Loucy (cell line): Measurements from ENCODE around the gene CHST14.
A peak's percentile ranks its signal among the peaks of the same experiment; 100 is the strongest.

Experiments
- H2AFZ ChIP-seq: fragments of 200-600 bp; sonication (generic); 2 replicates; pipeline ENCODE4 v1.6.0; 2016; ENCODE audit warnings: antibody characterized with exemption, mild to moderate bottlenecking, low read length, moderate library complexity
- H3F3A ChIP-seq: fragments of 200-600 bp; 2 replicates; pipeline ENCODE4 v1.6.0; 2016; ENCODE audit warnings: antibody characterized with exemption, low read depth, mild to moderate bottlenecking
- H3K27me3 ChIP-seq: fragments of 200-600 bp; sonication (generic); 2 replicates; pipeline ENCODE4 v1.6.1; 2014; ENCODE audit warnings: low read length, mild to moderate bottlenecking; ENCODE audit not compliant: insufficient read depth, poor library complexity, severe bottlenecking
- H3K36me3 ChIP-seq: fragments of 200-600 bp; sonication (generic); 2 replicates; pipeline ENCODE4 v1.6.1; 2016; ENCODE audit warnings: low read length; ENCODE audit not compliant: insufficient read depth
- H3K4me1 ChIP-seq: fragments of 200-600 bp; sonication (generic); 2 replicates; pipeline ENCODE4 v1.5.1; 2014; ENCODE audit warnings: low read length, mild to moderate bottlenecking; ENCODE audit not compliant: insufficient read depth, poor library complexity, severe bottlenecking
- H3K4me2 ChIP-seq: fragments of 200-600 bp; sonication (generic); 2 replicates; pipeline ENCODE4 v1.6.0; 2014; ENCODE audit warnings: antibody characterized with exemption, low read length, low read depth, mild to moderate bottlenecking; ENCODE audit not compliant: poor library complexity, severe bottlenecking
- H3K4me3 ChIP-seq: fragments of 200-600 bp; sonication (generic); 2 replicates; pipeline ENCODE4 v1.5.1; 2014; ENCODE audit warnings: low read length, mild to moderate bottlenecking, mixed read lengths; ENCODE audit not compliant: poor library complexity, severe bottlenecking
- H3K79me2 ChIP-seq: fragments of 200-600 bp; sonication (generic); 2 replicates; pipeline ENCODE4 v1.6.1; 2014; ENCODE audit warnings: low read length; ENCODE audit not compliant: insufficient read depth
- H3K9ac ChIP-seq: fragments of 200-600 bp; sonication (generic); 2 replicates; pipeline ENCODE4 v1.6.0; 2014; ENCODE audit warnings: mild to moderate bottlenecking, low read depth, low read length, moderate library complexity; ENCODE audit not compliant: poor library complexity, severe bottlenecking
- H3K9me2 ChIP-seq: fragments of 200-600 bp; sonication (generic); replicated peaks from 2 replicates; pipeline ENCODE4 v1.6.1; 2016; ENCODE audit warnings: low read depth, low read length, mixed read lengths
- H3K9me3 ChIP-seq: fragments of 200-600 bp; sonication (generic); 2 replicates; pipeline ENCODE4 v1.6.1; 2014; ENCODE audit warnings: mild to moderate bottlenecking, antibody characterized with exemption, low read length, low read depth; ENCODE audit not compliant: insufficient read depth
- H4K20me1 ChIP-seq: fragments of 200-600 bp; sonication (generic); 2 replicates; pipeline ENCODE4 v1.6.0; 2014; ENCODE audit warnings: antibody characterized with exemption, low read length, mild to moderate bottlenecking; ENCODE audit not compliant: insufficient read depth, poor library complexity, severe bottlenecking
- CTCF ChIP-seq: fragments of 200-600 bp; sonication (generic); conservative IDR thresholded peaks from 2 replicates; pipeline ENCODE4 v1.5.1; 2014; ENCODE audit warnings: mild to moderate bottlenecking, antibody characterized with exemption, low read length
- EZH2phosphoT487 ChIP-seq: fragments of 200-600 bp; IDR thresholded peaks from 2 replicates; pipeline ENCODE4 v1.6.1; 2018; ENCODE audit warnings: antibody characterized with exemption, mild to moderate bottlenecking, moderate library complexity, borderline replicate concordance

CHST14 gene

GRCh38 chr15:40508216-40508615 is 37.4 kb downstream of the CHST14 start:
- no peak overlapping the region for H3K9ac ChIP-seq
- H3K4me3 ChIP-seq: no peak overlapping the region
- H3K9me2 ChIP-seq: no peaks in the 10 kb centered on the region
- no peaks in the 10 kb centered on the region for H4K20me1 ChIP-seq
- H3K4me1 ChIP-seq: peaks cover 6% of the 10 kb centered on the region
- no peaks in the 10 kb centered on the region for H3K27me3 ChIP-seq
- H3K36me3 ChIP-seq: no peaks in the 10 kb centered on the region
- no peak overlapping the region for H3K4me2 ChIP-seq
- no peaks in the 10 kb centered on the region for H3K9me3 ChIP-seq
- H2AFZ ChIP-seq: no peak overlapping the region
- H3K79me2 ChIP-seq: no peaks in the 10 kb centered on the region
- no peak for TF ChIP-seq CTCF
- no peak for TF ChIP-seq EZH2phosphoT487
- no peaks in the 10 kb centered on the region for H3F3A ChIP-seq

DNA sequence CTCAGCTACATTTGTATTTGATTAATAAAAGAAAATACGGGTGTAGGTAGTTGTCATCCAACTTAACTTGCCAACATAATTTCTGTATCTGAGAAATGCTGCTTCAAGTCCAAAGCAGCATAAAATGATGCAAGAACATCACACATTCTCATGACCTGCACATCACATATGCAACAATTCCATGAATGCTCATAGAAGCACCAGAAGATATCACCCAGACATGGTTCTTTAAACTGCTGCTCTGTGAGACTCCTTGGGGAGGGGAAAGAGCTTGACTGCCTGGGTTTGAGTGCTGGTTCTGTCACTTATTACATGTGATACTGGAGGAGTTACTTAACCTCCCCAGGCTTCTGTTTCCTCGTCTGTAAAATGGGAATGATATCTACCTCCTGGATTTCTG is 39.4 kb downstream of the CHST14 start:
- H3K9ac ChIP-seq: no peak overlapping the region
- H3K36me3 ChIP-seq: no peaks in the 10 kb centered on the region
- no peaks in the 10 kb centered on the region for H3K79me2 ChIP-seq
- H3F3A ChIP-seq: no peaks in the 10 kb centered on the region
- TF ChIP-seq CTCF (no peak), EZH2phosphoT487 (no peak)
- no peaks in the 10 kb centered on the region for H3K27me3 ChIP-seq
- H3K4me1 ChIP-seq: peaks cover 6% of the 10 kb centered on the region
- no peaks in the 10 kb centered on the region for H3K9me3 ChIP-seq
- no peak overlapping the region for H2AFZ ChIP-seq
- H3K9me2 ChIP-seq: no peaks in the 10 kb centered on the region
- no peak overlapping the region for H3K4me2 ChIP-seq
- H4K20me1 ChIP-seq: no peaks in the 10 kb centered on the region
- H3K4me3 ChIP-seq: no peak overlapping the region

GRCh38 chr15:40511093-40511471 is 40.3 kb downstream of the CHST14 start:
- H3K9me3 ChIP-seq: no peaks in the 10 kb centered on the region
- H3K9me2 ChIP-seq: no peaks in the 10 kb centered on the region
- H3K27me3 ChIP-seq: no peaks in the 10 kb centered on the region
- H4K20me1 ChIP-seq: no peaks in the 10 kb centered on the region
- no peaks in the 10 kb centered on the region; the same call in 1 of the 2 replicates for H3F3A ChIP-seq
- H3K36me3 ChIP-seq: no peaks in the 10 kb centered on the region
- no peak overlapping the region for H3K9ac ChIP-seq
- peak overlapping the region; percentile 25 for H3K4me2 ChIP-seq
- no peaks in the 10 kb centered on the region for H3K79me2 ChIP-seq
- peaks cover 6% of the 10 kb centered on the region for H3K4me1 ChIP-seq
- no peak overlapping the region for H3K4me3 ChIP-seq
- TF ChIP-seq CTCF (no peak), EZH2phosphoT487 (no peak)
- no peak overlapping the region for H2AFZ ChIP-seq
